Measurements from ENCODE around the gene SUSD2.

GRCh38 chr22:24140357-24140756 lies 40.9 kb upstream of the SUSD2 start:
- TF ChIP-seq CTCF (IDR thresholded peaks at IDR 0.05) (no peak), POLR2A (IDR thresholded peaks at IDR 0.05) (no peak)
